G401 (cell line): ENCODE data around the gene NCKAP5. TPM values are rescaled to one million over a fixed set of nuclear protein-coding genes. Genes with fewer than 3 reads are reported as not detected.

Source experiments
- DNase-seq: peaks from one replicate; pipeline ENCODE4 v3.0.0-alpha.2; 2015; ENCODE audit warnings: low spot score
- in situ Hi-C: cut with HindIII; loops from 2 replicates; pipeline ENCODE4 v1.10.0; 2016; ENCODE audit warnings: low sequenced_read_pairs, mixed read lengths
- total RNA-seq: library from RNA; depleted of rRNA; stranded (reverse); fragments of >200 nt; shearing (Covaris generic); gene quantifications from 2 replicates; pipeline ENCODE4 v1.2.3, GENCODE V29; 2014

Gene NCKAP5
- total RNA-seq, 1 experiment from 2014 or later = not detected

GRCh38 chr2:133163111-133163510 lies 405.2 kb downstream of the NCKAP5 start:
- DNase-seq = no peak
- in situ Hi-C loops = no loop called here

DNA sequence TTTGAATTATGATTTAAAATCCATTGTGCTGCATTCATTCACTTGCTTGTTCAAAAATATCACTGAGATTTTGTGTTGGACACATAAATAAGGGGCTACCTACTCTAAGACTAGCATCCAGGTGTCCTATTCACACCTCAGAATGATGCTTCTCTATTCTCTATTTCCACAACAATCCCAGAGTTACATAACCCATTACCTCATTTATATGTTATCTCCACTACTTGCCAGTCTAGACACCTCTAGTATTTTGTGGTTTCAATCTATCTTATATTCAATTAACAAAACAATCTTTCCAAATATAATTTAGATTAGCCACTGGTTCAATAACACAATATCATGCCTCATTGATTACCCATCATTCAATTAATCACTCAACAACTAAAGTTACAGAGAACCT lies 409.8 kb downstream of the NCKAP5 start:
- in situ Hi-C loops = no loop called here

GRCh38 chr2:133158024-133158423 lies 410.2 kb downstream of the NCKAP5 start:
- DNase-seq = no peak
- in situ Hi-C loops = no loop called here

More for the DNA sequence above, 409.8 kb downstream of the NCKAP5 start:
- no peak for DNase-seq

GRCh38 chr2:133157141-133157540 lies 411.1 kb downstream of the NCKAP5 start:
- no peak for DNase-seq
- in situ Hi-C loops = no loop called here

DNA sequence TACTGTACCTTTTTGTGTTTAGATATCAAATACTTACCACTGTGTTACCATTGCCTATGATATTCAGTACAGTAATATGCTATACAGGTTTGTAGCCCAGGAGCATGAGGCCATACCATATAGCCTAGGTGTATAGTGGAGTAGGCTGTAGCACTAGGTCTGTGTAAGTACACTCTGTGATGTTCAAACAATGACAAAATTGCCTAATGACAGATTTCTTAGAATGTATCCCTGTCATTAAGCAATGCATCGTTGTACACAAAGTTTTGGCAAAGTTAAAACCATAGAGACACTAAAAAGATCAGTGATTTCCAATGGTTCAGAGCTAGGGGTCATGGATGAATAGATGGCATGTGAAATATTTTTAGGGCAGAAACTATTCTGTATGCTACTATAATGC lies 415.5 kb downstream of the NCKAP5 start:
- DNase-seq = no peak
- in situ Hi-C loops = no loop called here

DNA sequence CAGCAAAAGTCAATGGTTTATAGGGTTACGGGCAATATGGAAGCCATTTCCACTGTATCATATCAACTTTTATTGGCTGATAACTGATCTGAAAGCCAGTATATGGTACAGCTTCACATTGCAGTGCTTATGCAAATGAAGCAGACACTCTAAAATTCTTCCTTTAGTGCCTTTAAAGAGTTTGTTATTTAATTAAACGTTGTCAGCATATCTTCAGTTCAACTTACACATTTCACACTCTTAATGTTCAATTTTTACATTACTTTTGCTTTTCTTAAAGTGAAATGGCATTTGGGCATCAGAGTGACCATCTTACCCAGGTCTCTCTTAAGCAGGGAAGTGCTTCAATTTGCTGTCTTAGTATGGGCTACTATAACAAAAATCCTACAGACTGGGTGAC lies 420.1 kb downstream of the NCKAP5 start:
- in situ Hi-C loops = no loop called here

DNA sequence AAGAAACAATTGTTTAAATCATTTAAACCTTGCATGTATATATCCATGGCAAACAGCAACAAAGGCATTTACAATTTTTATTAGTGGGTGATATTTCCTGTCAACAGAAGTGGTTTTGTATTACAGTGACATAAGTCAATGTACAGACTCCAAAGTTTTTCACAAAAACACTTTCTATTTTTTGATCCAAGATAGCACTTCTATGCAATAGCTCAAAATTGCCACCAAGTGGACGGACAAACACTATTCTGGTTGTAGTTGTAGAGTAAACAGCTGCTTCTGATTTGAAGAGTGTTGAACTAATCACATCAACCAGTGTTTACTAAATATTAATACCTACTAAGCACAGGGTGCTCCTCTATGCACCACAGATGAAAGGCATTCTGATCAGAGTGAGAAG lies 421.4 kb downstream of the NCKAP5 start:
- in situ Hi-C loops = no loop called here
- DNase-seq = no peak

More for the DNA sequence above, 420.1 kb downstream of the NCKAP5 start:
- no peak for DNase-seq

GRCh38 chr2:133143645-133144044 lies 424.6 kb downstream of the NCKAP5 start:
- in situ Hi-C loops = no loop called here
- no peak for DNase-seq

- DNase-seq = no peak
- in situ Hi-C loops = no loop called here
Observed at GRCh38 chr2:133142087-133142486, 426.2 kb downstream of the NCKAP5 start.

- DNase-seq = no peak
- in situ Hi-C loops = no loop called here
Observed at GRCh38 chr2:133140620-133141019, 427.6 kb downstream of the NCKAP5 start.

DNA sequence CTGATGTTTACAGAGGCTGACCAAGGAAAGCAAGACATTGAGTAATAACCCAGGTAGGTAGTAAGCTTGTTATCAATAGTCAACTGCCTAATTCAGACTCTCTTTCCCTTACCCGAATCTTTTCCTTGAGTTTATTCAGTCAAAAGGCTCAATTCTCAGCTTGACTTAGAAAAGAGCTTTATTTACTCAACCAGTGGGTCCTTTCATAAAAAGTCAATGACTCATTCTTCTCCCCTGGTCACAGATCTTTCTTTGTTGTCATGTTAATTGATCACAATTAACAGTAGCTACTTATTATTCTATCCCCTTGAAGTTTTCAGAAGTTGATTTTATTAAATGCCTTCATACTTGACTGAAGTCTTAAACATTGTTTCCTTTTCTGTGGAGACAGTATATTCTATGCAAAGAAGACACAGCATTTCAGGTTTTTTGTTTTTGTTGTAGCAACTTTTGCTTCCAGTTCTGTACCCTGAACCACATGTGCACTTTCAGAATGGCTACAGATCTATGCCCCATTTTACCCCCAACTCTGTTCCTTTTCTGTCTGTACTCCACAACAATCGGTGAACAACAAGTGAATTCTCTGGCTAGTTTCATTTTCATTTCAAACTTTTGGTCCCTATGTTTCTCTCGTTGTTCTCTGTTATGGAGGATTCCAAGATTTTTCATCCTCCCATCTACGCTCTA lies 428.3 kb downstream of the NCKAP5 start:
- no peak for DNase-seq
- in situ Hi-C loops = no loop called here

DNA sequence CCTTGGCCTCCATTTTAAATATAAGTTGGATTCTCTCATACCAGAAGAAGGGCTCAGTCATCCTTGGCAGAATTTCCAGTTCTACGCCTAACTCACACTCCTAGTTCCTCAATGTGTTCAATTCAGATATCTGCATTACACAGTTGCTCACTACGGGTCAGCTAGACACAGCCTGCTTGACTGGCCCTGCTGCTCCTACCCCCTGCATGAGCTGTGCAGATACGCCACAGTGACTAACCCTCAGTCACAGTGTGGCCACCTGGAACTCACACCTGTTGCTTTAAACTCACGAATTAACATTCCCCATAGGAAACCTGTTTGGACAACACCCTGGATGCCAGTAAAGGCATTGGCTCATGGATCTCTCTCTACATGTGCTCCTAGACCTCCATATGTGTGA lies 429.6 kb downstream of the NCKAP5 start:
- in situ Hi-C loops = no loop called here
- DNase-seq = no peak

DNA sequence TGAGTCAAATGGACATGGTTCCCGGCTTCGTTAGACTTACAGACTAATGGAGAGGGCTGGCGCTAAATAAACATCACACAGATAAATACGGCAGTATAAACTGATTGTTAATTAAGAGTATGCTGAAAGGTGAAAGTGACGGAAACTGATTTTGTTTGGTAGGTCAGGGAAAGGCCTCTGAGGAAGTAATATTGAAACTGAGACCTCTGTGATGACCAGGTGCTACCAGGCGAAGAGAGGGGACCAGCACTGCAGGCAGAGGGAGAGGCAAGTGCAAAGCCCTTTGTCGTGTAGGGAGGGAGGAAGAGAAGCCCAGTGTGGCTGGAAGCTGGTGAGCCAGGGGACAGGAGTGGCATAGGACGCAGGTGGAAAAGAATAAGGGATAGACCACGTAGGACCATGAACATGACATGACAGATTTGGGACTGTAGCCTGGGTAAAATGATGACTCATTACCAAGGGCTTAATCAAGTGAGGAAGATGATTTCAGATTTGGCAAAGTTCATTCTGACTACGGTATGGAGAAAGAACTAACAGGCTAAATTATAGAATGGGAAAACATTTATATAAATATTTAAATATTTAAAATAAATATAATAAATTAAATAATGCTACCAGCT lies 433.1 kb downstream of the NCKAP5 start:
- in situ Hi-C loops = no loop called here
- DNase-seq = no peak

GRCh38 chr2:133130548-133131246 lies 437.6 kb downstream of the NCKAP5 start:
- DNase-seq = no peak
- in situ Hi-C loops = no loop called here

DNA sequence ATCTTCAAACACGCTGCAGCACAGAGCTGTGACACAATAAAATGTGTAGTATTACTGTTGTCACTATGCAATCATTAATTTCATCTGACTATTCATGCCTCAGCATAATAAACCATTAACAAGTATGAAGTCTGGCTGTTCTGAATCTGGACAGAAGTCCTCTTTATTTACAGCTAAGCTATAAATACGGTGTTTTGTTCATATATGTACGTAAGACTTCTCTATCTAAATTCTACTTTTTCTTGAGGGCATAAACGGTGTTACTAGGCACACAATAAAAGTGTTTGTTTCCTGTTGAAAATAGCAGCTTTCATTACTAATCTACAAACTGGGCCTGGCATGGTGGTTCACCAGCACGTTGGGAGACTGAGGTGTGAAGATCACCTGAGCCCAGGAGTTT lies 443.8 kb downstream of the NCKAP5 start:
- in situ Hi-C loops = no loop called here
- no peak for DNase-seq

DNA sequence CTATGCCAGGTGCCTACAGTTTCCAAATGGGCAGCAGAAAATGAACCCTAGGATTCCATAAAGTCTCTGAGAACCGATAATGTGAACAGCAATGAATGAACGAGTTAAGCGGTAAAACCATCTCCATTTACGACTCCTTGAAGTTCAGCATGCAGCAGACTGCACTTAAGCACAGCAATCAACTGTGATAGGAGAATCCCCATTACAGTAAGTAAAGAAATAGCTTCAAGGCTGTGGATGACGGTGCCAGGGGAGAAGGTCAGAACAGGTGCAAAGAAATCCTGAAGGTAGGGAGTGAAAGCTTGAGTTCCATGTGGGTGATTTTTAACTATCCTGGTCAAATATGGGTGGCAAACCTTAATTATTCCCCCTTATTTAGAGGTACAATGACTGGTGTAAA lies 444.4 kb downstream of the NCKAP5 start:
- in situ Hi-C loops = no loop called here
- no peak for DNase-seq

DNA sequence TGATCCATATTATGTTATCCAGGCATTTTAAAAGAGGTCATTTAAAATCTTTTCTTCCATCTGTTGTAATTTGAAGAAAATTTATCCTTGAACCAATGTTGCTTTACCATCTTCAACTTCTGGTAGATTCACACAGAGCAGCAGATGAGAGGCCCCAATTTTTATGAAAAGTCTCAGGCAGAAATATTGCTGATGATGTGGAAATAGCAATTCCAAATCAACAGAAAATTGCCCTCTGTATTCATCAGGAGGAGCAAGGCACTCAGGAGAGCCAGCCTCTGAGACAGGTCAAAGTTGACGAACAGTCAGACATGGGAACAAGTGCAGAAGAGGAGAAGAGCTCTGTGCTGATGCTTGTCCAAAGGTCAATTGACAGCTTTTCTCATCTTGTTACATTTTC lies 444.9 kb downstream of the NCKAP5 start:
- no peak for DNase-seq
- in situ Hi-C loops = no loop called here

DNA sequence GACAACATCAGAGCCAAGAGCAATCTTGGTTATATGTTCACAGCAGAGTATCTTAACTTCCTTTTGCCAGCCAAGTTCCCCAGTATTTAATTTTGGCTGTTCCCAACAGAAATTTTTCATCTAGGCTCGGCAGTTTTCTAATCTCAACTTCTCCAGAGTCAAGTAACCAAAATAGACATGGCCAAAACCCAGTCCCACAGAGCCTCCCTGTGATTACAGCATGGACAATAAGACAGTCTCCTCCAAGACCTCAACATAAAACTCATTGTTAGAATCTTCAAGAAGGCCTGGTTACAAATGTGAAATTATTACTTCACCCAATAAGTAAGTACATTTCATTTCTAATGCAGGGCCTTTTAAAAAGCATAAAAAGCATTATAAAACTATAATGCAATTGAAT lies 445.7 kb downstream of the NCKAP5 start:
- in situ Hi-C loops = no loop called here
- DNase-seq = no peak

DNA sequence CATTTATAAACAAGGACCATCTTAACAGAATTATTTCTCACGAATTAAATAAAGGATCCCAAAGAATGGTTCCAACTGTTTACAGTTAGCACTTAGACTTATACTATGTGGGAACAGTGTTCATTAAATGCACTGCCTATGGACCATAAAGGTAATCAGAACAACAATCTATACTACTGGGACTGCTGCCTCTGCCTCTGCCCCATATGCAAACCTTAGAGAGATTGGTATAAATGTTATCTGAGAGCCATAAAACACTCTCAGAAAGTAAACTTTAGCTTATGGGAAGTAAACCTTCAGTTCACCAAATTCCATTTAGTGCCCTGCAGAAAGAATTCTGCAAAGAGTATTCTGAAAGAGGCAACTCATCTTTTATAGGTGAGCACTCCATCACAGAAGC lies 448.0 kb downstream of the NCKAP5 start:
- in situ Hi-C loops = no loop called here
- no peak for DNase-seq

DNA sequence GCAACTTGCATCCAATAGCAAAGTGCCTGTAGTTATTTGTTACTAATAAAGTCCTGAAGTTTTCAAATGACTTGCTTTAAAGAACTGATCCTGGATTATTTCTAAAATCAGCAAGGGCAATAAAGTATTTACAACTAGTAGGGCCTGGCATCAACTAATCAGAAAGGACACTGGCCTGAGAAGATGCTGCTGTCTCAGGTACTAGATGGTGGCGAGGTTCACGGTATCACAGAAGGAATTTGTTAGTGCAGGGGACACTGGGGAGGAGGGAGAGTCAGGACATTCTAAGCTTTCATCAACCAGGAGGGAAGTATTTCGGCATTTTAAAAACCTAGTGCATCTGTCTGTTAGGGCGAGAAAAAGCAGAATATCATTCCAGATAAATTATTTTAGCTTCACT lies 458.1 kb downstream of the NCKAP5 start:
- in situ Hi-C loops = no loop called here
- DNase-seq = no peak

GRCh38 chr2:133109772-133110171 lies 458.5 kb downstream of the NCKAP5 start:
- DNase-seq = no peak
- in situ Hi-C loops = no loop called here
